GM23338 (cell line): Measurements from ENCODE around the gene DVL2.

Experiments
- CREB1 ChIP-seq: fragments of 250-450 bp; sonication (Bioruptor Pico); IDR thresholded peaks from 2 replicates; pipeline ENCODE4 v1.5.0; 2020; ENCODE audit warnings: low read depth, mild to moderate bottlenecking, moderate library complexity
- EZH2 ChIP-seq: fragments of 200-600 bp; sonication (generic); IDR thresholded peaks from one replicate; pipeline ENCODE4 v1.8.0; 2017; ENCODE audit warnings: antibody characterized with exemption, mild to moderate bottlenecking, low read depth; ENCODE audit not compliant: unreplicated experiment
- EZH2phosphoT487 ChIP-seq: fragments of 200-600 bp; sonication (generic); IDR thresholded peaks from one replicate; pipeline ENCODE4 v1.8.1; 2018; ENCODE audit warnings: antibody characterized with exemption; ENCODE audit not compliant: unreplicated experiment
- JUNB ChIP-seq: IDR thresholded peaks from one replicate; pipeline ENCODE4 v1.6.1; 2016; ENCODE audit warnings: antibody characterized with exemption; ENCODE audit not compliant: unreplicated experiment
- NANOG ChIP-seq: IDR thresholded peaks from 2 replicates; pipeline ENCODE4 v1.6.1; 2016; ENCODE audit warnings: antibody characterized with exemption, borderline replicate concordance
- POLR2AphosphoS5 ChIP-seq: IDR thresholded peaks from 2 replicates; pipeline ENCODE4 v1.6.1; 2016; ENCODE audit warnings: antibody characterized with exemption, low read depth
- STAT1 ChIP-seq: IDR thresholded peaks from one replicate; pipeline ENCODE4 v1.6.1; 2016; ENCODE audit warnings: antibody characterized with exemption; ENCODE audit not compliant: unreplicated experiment
- ZNF114 ChIP-seq: fragments of 250-450 bp; sonication (Bioruptor Pico); IDR thresholded peaks from 2 replicates; pipeline ENCODE4 v1.5.0; 2020; ENCODE audit warnings: mild to moderate bottlenecking, moderate library complexity
- TF ChIP-seq, protein P1 (sequence below), 2 experiments: fragments of 200-600 bp in 1 of 2; sonication (generic) in 1 of 2; conservative IDR thresholded peaks; 2 replicates each; pipeline versions ENCODE4 v1.5.1 to v1.6.1; 2016 to 2017; ENCODE audit warnings: antibody characterized with exemption in 2 of 2, low read depth in 2 of 2, mild to moderate bottlenecking in 2 of 2, moderate library complexity in 1 of 2
- TF ChIP-seq, protein P2 (sequence below): IDR thresholded peaks from 2 replicates; pipeline ENCODE4 v1.6.1; 2016; ENCODE audit warnings: antibody characterized with exemption
- TF ChIP-seq, protein P3 (sequence below): IDR thresholded peaks from one replicate; pipeline ENCODE4 v1.6.1; 2018; ENCODE audit warnings: antibody characterized with exemption; ENCODE audit not compliant: unreplicated experiment

DNA sequence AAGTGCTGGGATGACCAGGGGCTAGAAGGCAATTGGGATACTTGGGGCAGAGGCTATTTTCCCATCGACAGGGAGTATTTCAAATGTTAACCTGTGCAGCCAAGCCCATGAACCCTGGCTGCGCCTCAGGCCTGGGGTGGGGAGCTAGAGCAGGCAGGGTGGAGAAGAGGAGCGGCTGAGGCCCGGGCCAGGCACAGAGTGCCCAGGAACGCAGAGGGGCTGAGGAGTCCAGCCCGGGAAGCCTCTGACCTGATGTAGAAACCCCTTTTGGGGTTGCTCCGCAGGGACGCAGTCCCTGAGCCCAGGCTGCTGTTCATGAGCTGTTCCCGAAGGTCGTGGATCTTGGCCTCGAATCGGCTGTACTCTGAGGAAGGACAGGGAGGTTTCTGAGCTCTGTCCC is 38.3 kb downstream of the DVL2 start:
- TF ChIP-seq, protein P1, sequence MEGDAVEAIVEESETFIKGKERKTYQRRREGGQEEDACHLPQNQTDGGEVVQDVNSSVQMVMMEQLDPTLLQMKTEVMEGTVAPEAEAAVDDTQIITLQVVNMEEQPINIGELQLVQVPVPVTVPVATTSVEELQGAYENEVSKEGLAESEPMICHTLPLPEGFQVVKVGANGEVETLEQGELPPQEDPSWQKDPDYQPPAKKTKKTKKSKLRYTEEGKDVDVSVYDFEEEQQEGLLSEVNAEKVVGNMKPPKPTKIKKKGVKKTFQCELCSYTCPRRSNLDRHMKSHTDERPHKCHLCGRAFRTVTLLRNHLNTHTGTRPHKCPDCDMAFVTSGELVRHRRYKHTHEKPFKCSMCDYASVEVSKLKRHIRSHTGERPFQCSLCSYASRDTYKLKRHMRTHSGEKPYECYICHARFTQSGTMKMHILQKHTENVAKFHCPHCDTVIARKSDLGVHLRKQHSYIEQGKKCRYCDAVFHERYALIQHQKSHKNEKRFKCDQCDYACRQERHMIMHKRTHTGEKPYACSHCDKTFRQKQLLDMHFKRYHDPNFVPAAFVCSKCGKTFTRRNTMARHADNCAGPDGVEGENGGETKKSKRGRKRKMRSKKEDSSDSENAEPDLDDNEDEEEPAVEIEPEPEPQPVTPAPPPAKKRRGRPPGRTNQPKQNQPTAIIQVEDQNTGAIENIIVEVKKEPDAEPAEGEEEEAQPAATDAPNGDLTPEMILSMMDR (conservative IDR thresholded peaks at IDR 0.05; ENCODE audit: low read depth in 2 of 2) = no peak
- TF ChIP-seq EZH2phosphoT487 (no peak), POLR2AphosphoS5 (no peak), EZH2 (no peak), NANOG (no peak), STAT1 (no peak), CREB1 (CRISPR knock-in tag) (no peak), ZNF114 (CRISPR knock-in tag) (no peak), JUNB (no peak)
- TF ChIP-seq, protein P2, sequence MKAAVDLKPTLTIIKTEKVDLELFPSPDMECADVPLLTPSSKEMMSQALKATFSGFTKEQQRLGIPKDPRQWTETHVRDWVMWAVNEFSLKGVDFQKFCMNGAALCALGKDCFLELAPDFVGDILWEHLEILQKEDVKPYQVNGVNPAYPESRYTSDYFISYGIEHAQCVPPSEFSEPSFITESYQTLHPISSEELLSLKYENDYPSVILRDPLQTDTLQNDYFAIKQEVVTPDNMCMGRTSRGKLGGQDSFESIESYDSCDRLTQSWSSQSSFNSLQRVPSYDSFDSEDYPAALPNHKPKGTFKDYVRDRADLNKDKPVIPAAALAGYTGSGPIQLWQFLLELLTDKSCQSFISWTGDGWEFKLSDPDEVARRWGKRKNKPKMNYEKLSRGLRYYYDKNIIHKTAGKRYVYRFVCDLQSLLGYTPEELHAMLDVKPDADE = no peak
- TF ChIP-seq, protein P3, sequence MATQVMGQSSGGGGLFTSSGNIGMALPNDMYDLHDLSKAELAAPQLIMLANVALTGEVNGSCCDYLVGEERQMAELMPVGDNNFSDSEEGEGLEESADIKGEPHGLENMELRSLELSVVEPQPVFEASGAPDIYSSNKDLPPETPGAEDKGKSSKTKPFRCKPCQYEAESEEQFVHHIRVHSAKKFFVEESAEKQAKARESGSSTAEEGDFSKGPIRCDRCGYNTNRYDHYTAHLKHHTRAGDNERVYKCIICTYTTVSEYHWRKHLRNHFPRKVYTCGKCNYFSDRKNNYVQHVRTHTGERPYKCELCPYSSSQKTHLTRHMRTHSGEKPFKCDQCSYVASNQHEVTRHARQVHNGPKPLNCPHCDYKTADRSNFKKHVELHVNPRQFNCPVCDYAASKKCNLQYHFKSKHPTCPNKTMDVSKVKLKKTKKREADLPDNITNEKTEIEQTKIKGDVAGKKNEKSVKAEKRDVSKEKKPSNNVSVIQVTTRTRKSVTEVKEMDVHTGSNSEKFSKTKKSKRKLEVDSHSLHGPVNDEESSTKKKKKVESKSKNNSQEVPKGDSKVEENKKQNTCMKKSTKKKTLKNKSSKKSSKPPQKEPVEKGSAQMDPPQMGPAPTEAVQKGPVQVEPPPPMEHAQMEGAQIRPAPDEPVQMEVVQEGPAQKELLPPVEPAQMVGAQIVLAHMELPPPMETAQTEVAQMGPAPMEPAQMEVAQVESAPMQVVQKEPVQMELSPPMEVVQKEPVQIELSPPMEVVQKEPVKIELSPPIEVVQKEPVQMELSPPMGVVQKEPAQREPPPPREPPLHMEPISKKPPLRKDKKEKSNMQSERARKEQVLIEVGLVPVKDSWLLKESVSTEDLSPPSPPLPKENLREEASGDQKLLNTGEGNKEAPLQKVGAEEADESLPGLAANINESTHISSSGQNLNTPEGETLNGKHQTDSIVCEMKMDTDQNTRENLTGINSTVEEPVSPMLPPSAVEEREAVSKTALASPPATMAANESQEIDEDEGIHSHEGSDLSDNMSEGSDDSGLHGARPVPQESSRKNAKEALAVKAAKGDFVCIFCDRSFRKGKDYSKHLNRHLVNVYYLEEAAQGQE = no peak
